ENCODE measurements around the gene PDE1C. TPM values are rescaled to one million over a fixed set of nuclear protein-coding genes. Genes with fewer than 3 reads are reported as not detected.

Gene PDE1C
- total and polyA plus RNA-seq, 7 experiments from 2014 or later: 0.21 TPM; not detected in 6

DNA sequence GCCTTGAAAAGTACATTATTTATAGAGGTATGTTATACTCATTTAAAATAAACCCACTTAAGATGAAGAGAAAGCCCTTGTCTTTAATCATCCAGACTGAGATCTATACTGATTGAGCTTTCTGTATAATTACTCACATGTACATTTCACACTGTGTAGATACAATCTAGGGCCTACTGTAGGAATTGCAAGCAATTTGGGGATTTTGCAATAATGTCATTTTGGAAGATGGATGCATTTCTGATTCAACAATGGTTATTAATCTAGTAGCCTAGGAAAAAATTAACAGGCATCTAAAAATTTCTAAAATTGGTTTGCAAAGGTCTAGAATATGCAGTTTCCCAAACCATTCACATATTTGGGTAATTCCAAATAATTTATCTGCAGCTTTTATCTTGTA is 132.2 kb downstream of the PDE1C start:
- H3K4me3 ChIP-seq (ENCODE audit: low read length): no peak overlapping the region
- H3K27ac ChIP-seq (ENCODE audit: low read depth, low read length): no peak overlapping the region
- Mint-ChIP-seq H3K36me3 (no peaks in the 10 kb centered on the region), H3K9me3 (peaks cover 0 to 10% (median 5%) of the 10 kb centered on the region in 11 donors), H3K27me3 (no peaks in the 10 kb centered on the region), H3K27ac (no peak overlapping the region), H3K4me3 (no peak overlapping the region), H3K4me1 (no peaks in the 10 kb centered on the region)
- no peaks in the 10 kb centered on the region for H3K27me3 ChIP-seq (ENCODE audit: control insufficient read depth in 2 of 2, insufficient read depth in 2 of 2, low read length in 2 of 2)
- peaks cover 0 to 6% (median 0%) of the 10 kb centered on the region in 3 experiments for H3K9me3 ChIP-seq (ENCODE audit: control insufficient read depth in 2 of 3, low read length in 3 of 3)
- H3K4me1 ChIP-seq (ENCODE audit: control insufficient read depth in 2 of 2, insufficient read depth in 2 of 2, low read length in 2 of 2): no peaks in the 10 kb centered on the region
- ATAC-seq: no peak
- POLR2A ChIA-PET: no interaction called here
- DNase-seq: no peak
- intact Hi-C loops (cut with micrococcal nuclease): no loop called here
- CTCF ChIA-PET: no interaction called here
- H3K36me3 ChIP-seq (ENCODE audit: control insufficient read depth in 2 of 3, insufficient read depth in 3 of 3, low read length in 3 of 3): no peaks in the 10 kb centered on the region

DNA sequence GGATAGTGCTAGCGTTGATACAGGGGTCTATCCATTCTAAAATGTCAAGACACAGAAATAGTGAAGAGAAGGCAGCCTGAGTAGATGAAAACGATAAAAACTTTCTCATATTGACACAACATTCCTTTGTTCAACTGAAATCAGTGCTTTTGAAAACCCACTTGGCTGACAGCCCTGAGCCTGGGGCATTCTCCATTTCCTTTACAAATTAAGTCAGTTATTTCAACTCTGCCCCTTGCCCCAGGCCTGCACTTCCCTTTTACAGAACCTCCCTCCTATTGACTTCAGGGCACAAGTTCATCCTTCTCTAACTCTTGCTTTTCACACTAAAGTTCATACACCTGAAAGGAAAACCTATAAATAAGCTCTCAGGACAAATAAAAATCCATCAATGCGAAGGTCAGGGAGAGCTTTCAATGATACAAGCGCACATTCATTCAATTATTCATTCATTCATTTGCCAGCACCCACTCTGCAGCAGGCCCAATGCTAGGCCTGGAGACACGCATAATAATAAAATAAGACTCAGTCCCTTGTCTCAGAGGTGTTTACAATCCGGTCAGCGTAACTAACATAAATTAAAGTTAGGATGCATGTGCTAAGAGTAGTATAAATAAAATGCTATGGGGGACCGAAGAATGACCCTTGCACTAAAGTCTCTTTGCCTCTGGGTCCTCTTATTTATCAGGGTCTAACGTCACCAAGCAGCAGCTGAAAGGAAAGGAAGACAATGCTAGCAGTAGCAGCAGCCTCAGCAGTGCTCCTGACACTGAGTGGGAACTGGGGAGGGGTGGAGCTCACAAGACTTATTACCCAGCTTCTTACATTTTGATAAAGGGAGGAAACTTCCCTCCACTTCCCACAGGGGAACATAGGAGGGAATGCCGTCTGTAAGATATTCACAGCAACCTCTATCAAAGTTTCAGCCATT is 134.8 kb downstream of the PDE1C start:
- intact Hi-C loops (cut with micrococcal nuclease): no loop called here
- Histone ChIP-seq H3K4me3 (ENCODE audit: low read length) (no peak overlapping the region), H3K27ac (ENCODE audit: low read depth, low read length) (no peak overlapping the region), H3K27me3 (ENCODE audit: control insufficient read depth in 2 of 2, insufficient read depth in 2 of 2, low read length in 2 of 2) (no peaks in the 10 kb centered on the region), H3K4me1 (ENCODE audit: control insufficient read depth in 2 of 2, insufficient read depth in 2 of 2, low read length in 2 of 2) (no peaks in the 10 kb centered on the region), H3K9me3 (ENCODE audit: control insufficient read depth in 2 of 3, low read length in 3 of 3) (peaks cover 0 to 6% (median 0%) of the 10 kb centered on the region in 3 experiments), H3K36me3 (ENCODE audit: control insufficient read depth in 2 of 3, insufficient read depth in 3 of 3, low read length in 3 of 3) (no peaks in the 10 kb centered on the region)
- peaks cover 0 to 19% (median 6%) of the 10 kb centered on the region in 11 donors for H3K9me3 Mint-ChIP-seq
- ATAC-seq (no peak), DNase-seq (no peak)
- no peaks in the 10 kb centered on the region for H3K4me1 Mint-ChIP-seq
- H3K27me3 Mint-ChIP-seq: no peaks in the 10 kb centered on the region
- H3K36me3 Mint-ChIP-seq: no peaks in the 10 kb centered on the region
- no peak overlapping the region for H3K27ac Mint-ChIP-seq
- no peak overlapping the region for H3K4me3 Mint-ChIP-seq
- POLR2A ChIA-PET: no interaction called here
- CTCF ChIA-PET: no interaction called here

DNA sequence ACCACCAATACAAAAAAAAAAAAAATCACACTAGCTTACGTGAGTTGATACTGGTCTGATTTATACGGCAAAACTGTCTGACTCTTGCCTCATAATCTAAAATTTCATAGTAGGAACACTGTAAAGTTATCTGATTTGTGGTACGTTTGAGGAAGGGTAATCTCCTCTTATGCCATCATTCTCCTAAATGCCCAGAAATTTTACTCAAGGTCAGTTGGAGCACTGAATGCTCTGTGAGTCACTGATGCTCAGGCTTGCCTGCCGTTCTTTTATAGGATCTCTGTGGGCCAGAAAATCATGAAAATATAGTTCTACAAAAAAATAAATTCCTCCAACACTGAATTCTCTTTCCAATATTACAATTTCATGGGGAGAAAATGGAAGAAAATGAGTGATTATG is 135.7 kb downstream of the PDE1C start:
- no peak for DNase-seq
- ATAC-seq: no peak
- Histone ChIP-seq H3K27ac (ENCODE audit: low read depth, low read length) (no peak overlapping the region), H3K4me1 (ENCODE audit: control insufficient read depth in 2 of 2, insufficient read depth in 2 of 2, low read length in 2 of 2) (no peaks in the 10 kb centered on the region), H3K9me3 (ENCODE audit: control insufficient read depth in 2 of 3, low read length in 3 of 3) (peaks cover 0 to 6% (median 0%) of the 10 kb centered on the region in 3 experiments), H3K36me3 (ENCODE audit: control insufficient read depth in 2 of 3, insufficient read depth in 3 of 3, low read length in 3 of 3) (no peaks in the 10 kb centered on the region), H3K4me3 (ENCODE audit: low read length) (no peak overlapping the region), H3K27me3 (ENCODE audit: control insufficient read depth in 2 of 2, insufficient read depth in 2 of 2, low read length in 2 of 2) (no peaks in the 10 kb centered on the region)
- peaks cover 0 to 22% (median 6%) of the 10 kb centered on the region in 11 donors for H3K9me3 Mint-ChIP-seq
- intact Hi-C loops (cut with micrococcal nuclease): no loop called here
- peaks cover 0 to 3% (median 0%) of the 10 kb centered on the region in 5 donors for H3K36me3 Mint-ChIP-seq
- H3K27ac Mint-ChIP-seq: no peak overlapping the region
- ChIA-PET CTCF (no interaction called here), POLR2A (no interaction called here)
- no peaks in the 10 kb centered on the region for H3K4me1 Mint-ChIP-seq
- H3K27me3 Mint-ChIP-seq: no peaks in the 10 kb centered on the region
- no peak overlapping the region for H3K4me3 Mint-ChIP-seq

DNA sequence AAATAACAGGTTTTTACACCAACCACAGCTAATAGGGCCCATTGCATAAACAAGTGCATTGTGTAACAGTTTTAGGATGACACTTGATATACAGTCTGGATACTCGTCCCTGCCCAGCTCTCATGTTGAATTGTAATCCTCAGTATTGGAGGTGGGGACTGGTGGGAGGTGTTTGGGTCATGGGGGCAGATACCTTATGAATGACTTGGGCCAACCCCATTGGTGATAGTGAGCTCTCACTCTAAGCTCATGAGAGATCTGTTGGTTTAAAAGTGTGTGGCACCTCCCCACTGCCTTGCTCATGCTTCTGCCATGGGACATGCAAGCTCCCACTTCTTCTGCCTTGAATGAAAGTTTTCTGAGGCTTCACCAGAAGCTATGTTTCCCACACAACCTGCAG is 136.7 kb downstream of the PDE1C start:
- Histone ChIP-seq H3K27ac (ENCODE audit: low read depth, low read length) (no peak overlapping the region), H3K9me3 (ENCODE audit: control insufficient read depth in 2 of 3, low read length in 3 of 3) (peaks cover 0 to 6% (median 0%) of the 10 kb centered on the region in 3 experiments), H3K4me1 (ENCODE audit: control insufficient read depth in 2 of 2, insufficient read depth in 2 of 2, low read length in 2 of 2) (no peaks in the 10 kb centered on the region), H3K4me3 (ENCODE audit: low read length) (no peak overlapping the region), H3K27me3 (ENCODE audit: control insufficient read depth in 2 of 2, insufficient read depth in 2 of 2, low read length in 2 of 2) (no peaks in the 10 kb centered on the region), H3K36me3 (ENCODE audit: control insufficient read depth in 2 of 3, insufficient read depth in 3 of 3, low read length in 3 of 3) (no peaks in the 10 kb centered on the region)
- H3K27me3 Mint-ChIP-seq: no peaks in the 10 kb centered on the region
- H3K4me1 Mint-ChIP-seq: no peaks in the 10 kb centered on the region
- peaks cover 0 to 25% (median 9%) of the 10 kb centered on the region in 11 donors for H3K9me3 Mint-ChIP-seq
- ChIA-PET POLR2A (no interaction called here), CTCF (no interaction called here)
- intact Hi-C loops (cut with micrococcal nuclease): no loop called here
- no peak overlapping the region for H3K4me3 Mint-ChIP-seq
- no peak for ATAC-seq
- no peak for DNase-seq
- no peak overlapping the region for H3K27ac Mint-ChIP-seq
- H3K36me3 Mint-ChIP-seq: peaks cover 0 to 9% (median 0%) of the 10 kb centered on the region in 5 donors

DNA sequence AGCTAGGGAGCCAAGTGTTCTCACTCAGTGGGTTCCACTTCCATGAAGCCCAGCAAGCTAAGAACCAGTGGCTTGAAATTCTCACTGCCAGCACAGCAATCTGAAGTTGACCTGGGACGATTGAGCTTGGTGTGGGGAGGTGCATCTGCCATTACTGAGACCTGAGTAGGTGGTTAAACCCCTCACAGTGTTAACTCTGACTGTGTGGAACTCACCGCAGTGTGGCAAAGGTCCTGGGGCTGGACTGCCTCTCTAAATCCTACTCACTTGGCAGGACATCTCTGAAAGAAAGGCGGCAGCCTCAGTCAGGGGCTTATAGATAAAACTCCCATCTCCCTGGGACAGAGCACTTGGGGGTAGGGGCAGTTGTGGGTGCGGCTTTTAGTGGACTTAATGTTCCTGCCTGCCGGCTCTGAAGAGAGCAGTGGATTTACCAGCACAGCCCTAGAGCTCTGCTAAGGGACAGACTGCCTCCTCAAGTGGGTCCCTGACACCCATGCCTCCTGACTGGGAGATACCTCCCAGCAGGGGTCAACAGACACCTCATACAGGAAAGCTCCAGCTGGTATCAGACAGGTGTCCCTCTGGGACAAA is 143.1 kb downstream of the PDE1C start:
- Histone ChIP-seq H3K4me3 (ENCODE audit: low read length) (no peak overlapping the region), H3K4me1 (ENCODE audit: control insufficient read depth in 2 of 2, insufficient read depth in 2 of 2, low read length in 2 of 2) (no peaks in the 10 kb centered on the region), H3K9me3 (ENCODE audit: control insufficient read depth in 2 of 3, low read length in 3 of 3) (no peaks in the 10 kb centered on the region), H3K36me3 (ENCODE audit: control insufficient read depth in 2 of 3, insufficient read depth in 3 of 3, low read length in 3 of 3) (no peaks in the 10 kb centered on the region), H3K27ac (ENCODE audit: low read depth, low read length) (no peak overlapping the region), H3K27me3 (ENCODE audit: control insufficient read depth in 2 of 2, insufficient read depth in 2 of 2, low read length in 2 of 2) (no peaks in the 10 kb centered on the region)
- intact Hi-C loops (cut with micrococcal nuclease): no loop called here
- Mint-ChIP-seq H3K4me3 (no peak overlapping the region), H3K9me3 (peaks cover 0 to 25% (median 4%) of the 10 kb centered on the region in 11 donors), H3K27ac (no peak overlapping the region), H3K27me3 (no peaks in the 10 kb centered on the region), H3K36me3 (peaks cover 0 to 9% (median 0%) of the 10 kb centered on the region in 5 donors), H3K4me1 (no peaks in the 10 kb centered on the region)
- ATAC-seq: no peak
- DNase-seq: no peak
- CTCF ChIA-PET: no interaction called here
- POLR2A ChIA-PET: no interaction called here

DNA sequence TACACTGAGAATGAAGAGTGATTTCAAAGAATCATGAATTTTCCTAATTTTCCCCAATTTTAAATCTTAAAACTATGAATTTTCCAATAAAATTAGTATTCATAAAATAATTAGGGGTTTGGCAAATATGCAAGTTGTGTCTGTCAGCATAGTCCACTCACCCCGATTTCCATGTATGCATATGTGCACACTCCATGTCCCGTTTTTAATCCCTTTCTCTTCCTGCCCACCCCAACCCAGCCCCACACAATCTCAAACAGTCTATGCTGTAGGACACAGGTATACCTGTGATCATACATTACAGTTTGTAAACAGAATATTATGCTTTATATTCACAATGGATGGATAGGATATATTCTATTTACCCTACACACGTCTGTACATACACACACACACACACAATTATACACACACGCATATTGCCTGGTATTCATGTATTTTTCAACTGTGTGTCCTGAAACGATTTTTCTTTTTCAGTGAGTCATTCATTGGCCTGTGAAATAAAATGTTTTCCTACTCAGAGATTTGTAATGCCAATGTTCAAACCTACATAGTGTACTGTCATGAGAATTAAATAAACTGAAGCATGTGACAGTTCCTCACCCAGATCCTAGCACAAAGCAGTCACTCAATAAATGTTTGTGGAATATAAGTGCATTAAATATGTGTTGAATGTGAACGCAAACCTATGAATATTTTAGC is 144.3 kb downstream of the PDE1C start:
- H3K27ac Mint-ChIP-seq: no peak overlapping the region
- H3K27me3 ChIP-seq (ENCODE audit: control insufficient read depth in 2 of 2, insufficient read depth in 2 of 2, low read length in 2 of 2): no peaks in the 10 kb centered on the region
- no peak overlapping the region for H3K4me3 ChIP-seq (ENCODE audit: low read length)
- ATAC-seq: no peak
- intact Hi-C loops (cut with micrococcal nuclease): no loop called here
- DNase-seq: no peak
- H3K9me3 Mint-ChIP-seq: peaks cover 0 to 16% (median 5%) of the 10 kb centered on the region in 11 donors
- H3K27me3 Mint-ChIP-seq: no peaks in the 10 kb centered on the region
- ChIA-PET CTCF (no interaction called here), POLR2A (no interaction called here)
- H3K36me3 Mint-ChIP-seq: peaks cover 0 to 9% (median 0%) of the 10 kb centered on the region in 5 donors
- no peaks in the 10 kb centered on the region for H3K36me3 ChIP-seq (ENCODE audit: control insufficient read depth in 2 of 3, insufficient read depth in 3 of 3, low read length in 3 of 3)
- H3K9me3 ChIP-seq (ENCODE audit: control insufficient read depth in 2 of 3, low read length in 3 of 3): no peaks in the 10 kb centered on the region
- no peak overlapping the region for H3K4me3 Mint-ChIP-seq
- no peaks in the 10 kb centered on the region for H3K4me1 ChIP-seq (ENCODE audit: control insufficient read depth in 2 of 2, insufficient read depth in 2 of 2, low read length in 2 of 2)
- no peak overlapping the region for H3K27ac ChIP-seq (ENCODE audit: low read depth, low read length)
- H3K4me1 Mint-ChIP-seq: no peaks in the 10 kb centered on the region

Measured in naive thymus-derived CD4-positive, alpha-beta T cell (primary cell).